ENCODE results near the gene RPS6KA1.

- TF ChIP-seq EZH2 (IDR thresholded peaks at IDR 0.05; ENCODE audit: low read length, missing control alignments) (no peak), CTCF (conservative IDR thresholded peaks at IDR 0.05 in 1 of 2, IDR thresholded peaks at IDR 0.05 in 1 of 2; ENCODE audit: low read depth in 1 of 2, low read length in 2 of 2) (no peak)
Measured at GRCh38 chr1:26516987-26517765, 12.4 kb upstream of the RPS6KA1 start.
